GM20000 (cell line): Measurements from ENCODE around the gene GNAQ.

Source experiments
- DNase-seq: peaks from one replicate; pipeline ENCODE4 v3.0.0; 2012; ENCODE audit warnings: low spot score
- CTCF ChIP-seq: IDR thresholded peaks from 2 replicates; pipeline ENCODE4 v1.5.1; 2012; ENCODE audit warnings: mild to moderate bottlenecking, control low read depth; ENCODE audit errors: extremely low read depth, missing control alignments

The GNAQ gene

GRCh38 chr9:77991191-77991590 is 40.4 kb downstream of the GNAQ start:
- TF ChIP-seq CTCF = no peak
- DNase-seq = no peak

GRCh38 chr9:77989909-77990308 is 41.7 kb downstream of the GNAQ start:
- no peak for TF ChIP-seq CTCF
- no peak for DNase-seq

GRCh38 chr9:77989458-77989857 is 42.2 kb downstream of the GNAQ start:
- DNase-seq = no peak
- TF ChIP-seq CTCF = no peak

- DNase-seq = no peak
- TF ChIP-seq CTCF = no peak
Measured at GRCh38 chr9:77988630-77989029, 43.0 kb downstream of the GNAQ start.

- DNase-seq = no peak
- no peak for TF ChIP-seq CTCF
Measured at GRCh38 chr9:77987880-77988525, 43.6 kb downstream of the GNAQ start.

- no peak for TF ChIP-seq CTCF
- DNase-seq = no peak
Measured at GRCh38 chr9:77987081-77987656, 44.4 kb downstream of the GNAQ start.

GRCh38 chr9:77985996-77986395 is 45.6 kb downstream of the GNAQ start:
- DNase-seq = no peak
- TF ChIP-seq CTCF = no peak
